SK-N-MC (cell line): ENCODE measurements around the gene PCSK6.

ENCODE experiments used
- EZH2 ChIP-seq: fragments of 200-600 bp; sonication (generic); IDR thresholded peaks from one replicate; pipeline ENCODE4 v1.6.1; 2017; ENCODE audit warnings: antibody characterized with exemption
- POLR2AphosphoS5 ChIP-seq: IDR thresholded peaks from 2 replicates; pipeline ENCODE4 v1.6.1; 2012; ENCODE audit warnings: mild to moderate bottlenecking, low read depth, low read length, borderline replicate concordance

DNA sequence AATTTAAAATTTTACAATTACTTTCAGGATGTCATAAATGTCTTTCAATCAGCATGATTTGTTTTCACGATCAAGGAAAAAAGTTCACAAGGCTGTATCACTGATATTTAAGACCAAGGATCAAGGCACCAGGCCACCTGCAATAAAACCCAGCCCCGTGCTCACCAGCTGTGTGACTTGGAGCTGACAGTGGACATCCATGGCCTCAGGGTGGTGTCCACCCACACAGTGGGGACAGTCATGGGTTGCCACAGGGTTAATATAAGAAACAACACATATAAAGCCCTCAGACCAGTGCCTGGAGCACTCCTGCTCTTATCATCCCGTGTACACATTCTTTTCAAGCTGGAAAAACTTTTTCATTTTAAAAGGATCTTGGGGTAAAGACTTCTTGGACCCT lies 56.5 kb downstream of the PCSK6 start:
- TF ChIP-seq EZH2, result no peak
- TF ChIP-seq POLR2AphosphoS5, result no peak
